Fibroblast of villous mesenchyme (primary cell): ENCODE results near the gene PTPRN2. TPM values are rescaled to one million over a fixed set of nuclear protein-coding genes. Genes with fewer than 3 reads are reported as not detected.

Source experiments
- DNase-seq: peaks from one replicate; pipeline ENCODE4 v3.0.0-alpha.2; 2010; ENCODE audit warnings: low read depth
- H3K4me3 ChIP-seq: 2 replicates; pipeline ENCODE4 v1.5.1; 2011; ENCODE audit warnings: low read depth, mild to moderate bottlenecking, low read length
- total RNA-seq: library from RNA; depleted of rRNA; stranded (reverse); fragments of >200 nt; gene quantifications from 2 replicates; pipeline ENCODE4 v1.2.3, GENCODE V29; 2012
- TF ChIP-seq, protein P1 (sequence below): IDR thresholded peaks from 2 replicates; pipeline ENCODE4 v1.5.1; 2012; ENCODE audit warnings: low read depth, mild to moderate bottlenecking, low read length; ENCODE audit not compliant: insufficient read depth

The PTPRN2 gene
- total RNA-seq, 1 donor: not detected

GRCh38 chr7:157497744-157498651 is 1089.6 kb downstream of the PTPRN2 start:
- no peak for DNase-seq
- H3K4me3 ChIP-seq: no peak overlapping the region
- TF ChIP-seq, protein P1, sequence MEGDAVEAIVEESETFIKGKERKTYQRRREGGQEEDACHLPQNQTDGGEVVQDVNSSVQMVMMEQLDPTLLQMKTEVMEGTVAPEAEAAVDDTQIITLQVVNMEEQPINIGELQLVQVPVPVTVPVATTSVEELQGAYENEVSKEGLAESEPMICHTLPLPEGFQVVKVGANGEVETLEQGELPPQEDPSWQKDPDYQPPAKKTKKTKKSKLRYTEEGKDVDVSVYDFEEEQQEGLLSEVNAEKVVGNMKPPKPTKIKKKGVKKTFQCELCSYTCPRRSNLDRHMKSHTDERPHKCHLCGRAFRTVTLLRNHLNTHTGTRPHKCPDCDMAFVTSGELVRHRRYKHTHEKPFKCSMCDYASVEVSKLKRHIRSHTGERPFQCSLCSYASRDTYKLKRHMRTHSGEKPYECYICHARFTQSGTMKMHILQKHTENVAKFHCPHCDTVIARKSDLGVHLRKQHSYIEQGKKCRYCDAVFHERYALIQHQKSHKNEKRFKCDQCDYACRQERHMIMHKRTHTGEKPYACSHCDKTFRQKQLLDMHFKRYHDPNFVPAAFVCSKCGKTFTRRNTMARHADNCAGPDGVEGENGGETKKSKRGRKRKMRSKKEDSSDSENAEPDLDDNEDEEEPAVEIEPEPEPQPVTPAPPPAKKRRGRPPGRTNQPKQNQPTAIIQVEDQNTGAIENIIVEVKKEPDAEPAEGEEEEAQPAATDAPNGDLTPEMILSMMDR: no peak

GRCh38 chr7:157497367-157497743 is 1090.3 kb downstream of the PTPRN2 start:
- no peak overlapping the region for H3K4me3 ChIP-seq
- DNase-seq: no peak
- TF ChIP-seq, protein P1: no peak

DNA sequence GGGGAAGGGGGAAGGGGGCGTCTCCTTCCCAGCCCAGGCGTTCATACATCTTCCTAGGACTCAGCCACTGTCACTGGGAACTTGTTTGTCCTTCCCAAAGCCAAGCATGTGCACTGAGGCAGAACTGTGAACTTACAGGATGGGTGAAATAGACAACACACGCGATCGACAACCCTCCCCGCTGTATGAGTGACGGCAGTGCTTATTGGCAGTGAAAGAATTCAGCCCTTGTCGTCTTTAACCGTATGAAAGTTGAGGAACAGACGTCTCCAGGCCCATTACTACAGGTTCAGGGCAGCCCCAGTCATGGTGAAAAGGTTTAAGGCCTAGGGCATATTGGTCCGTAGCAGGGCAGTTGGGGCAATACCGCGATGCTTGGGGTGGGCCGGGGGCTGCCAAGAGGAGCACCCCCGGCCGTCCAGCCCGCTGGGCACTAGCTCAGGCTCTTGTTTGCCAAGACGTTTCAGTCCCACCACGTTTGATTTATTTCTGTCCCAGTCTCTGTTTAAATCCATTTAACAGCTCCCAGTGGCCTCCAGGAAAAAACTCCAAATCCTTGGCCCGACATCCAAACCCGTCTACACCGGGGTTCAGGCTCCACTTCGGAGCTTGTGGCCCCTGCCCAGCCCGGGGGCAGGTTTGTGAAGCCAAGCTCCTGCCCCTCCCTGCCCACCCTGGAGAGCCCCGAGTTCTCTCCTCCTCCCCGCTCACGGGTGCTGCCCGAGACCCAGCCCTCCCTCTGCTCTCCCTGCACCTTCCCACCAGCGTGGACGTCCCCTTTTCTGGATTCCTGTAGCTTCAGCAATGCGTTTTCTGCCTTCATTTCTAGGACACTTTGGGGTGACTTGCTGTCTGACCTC is 1091.0 kb downstream of the PTPRN2 start:
- H3K4me3 ChIP-seq: no peak overlapping the region
- DNase-seq: no peak
- TF ChIP-seq, protein P1: no peak

GRCh38 chr7:157495594-157495993 is 1092.0 kb downstream of the PTPRN2 start:
- no peak for DNase-seq
- TF ChIP-seq, protein P1: no peak

DNA sequence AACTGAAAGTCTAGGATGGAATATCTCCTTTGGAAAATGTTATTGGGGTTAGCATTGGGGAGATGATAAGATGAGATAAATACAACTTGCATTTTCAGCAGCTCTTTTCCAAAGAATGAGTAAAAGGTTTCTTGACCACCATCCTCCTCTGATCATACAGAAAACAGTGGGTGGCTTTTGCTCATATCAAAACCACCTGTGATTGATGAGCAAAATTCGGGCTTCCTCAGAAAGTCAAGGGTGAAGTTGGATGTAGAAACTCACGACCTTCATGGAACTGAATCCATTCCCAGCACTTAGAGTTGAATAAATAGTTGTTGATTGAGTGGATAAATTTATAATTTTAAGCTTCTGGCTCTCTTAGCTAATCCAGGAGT is 1092.5 kb downstream of the PTPRN2 start:
- TF ChIP-seq, protein P1: no peak

More at GRCh38 chr7:157495594-157495993, 1092.0 kb downstream of the PTPRN2 start:
- no peak overlapping the region for H3K4me3 ChIP-seq

GRCh38 chr7:157494506-157495176 is 1093.0 kb downstream of the PTPRN2 start:
- TF ChIP-seq, protein P1: no peak
- no peak for DNase-seq
- H3K4me3 ChIP-seq: no peak overlapping the region

More for the DNA sequence above, 1092.5 kb downstream of the PTPRN2 start:
- no peak for DNase-seq
- no peak overlapping the region for H3K4me3 ChIP-seq
